ENCODE measurements around the gene CAMTA2. TPM values are rescaled to one million over a fixed set of nuclear protein-coding genes. Genes with fewer than 3 reads are reported as not detected.

CAMTA2 gene
- total and polyA plus RNA-seq, 9 of the 15 experiments (the other 6 are each of a cell fraction or from before 2014, with no cell fraction given), result 0.24 to 25.1 (median 6.3) TPM

DNA sequence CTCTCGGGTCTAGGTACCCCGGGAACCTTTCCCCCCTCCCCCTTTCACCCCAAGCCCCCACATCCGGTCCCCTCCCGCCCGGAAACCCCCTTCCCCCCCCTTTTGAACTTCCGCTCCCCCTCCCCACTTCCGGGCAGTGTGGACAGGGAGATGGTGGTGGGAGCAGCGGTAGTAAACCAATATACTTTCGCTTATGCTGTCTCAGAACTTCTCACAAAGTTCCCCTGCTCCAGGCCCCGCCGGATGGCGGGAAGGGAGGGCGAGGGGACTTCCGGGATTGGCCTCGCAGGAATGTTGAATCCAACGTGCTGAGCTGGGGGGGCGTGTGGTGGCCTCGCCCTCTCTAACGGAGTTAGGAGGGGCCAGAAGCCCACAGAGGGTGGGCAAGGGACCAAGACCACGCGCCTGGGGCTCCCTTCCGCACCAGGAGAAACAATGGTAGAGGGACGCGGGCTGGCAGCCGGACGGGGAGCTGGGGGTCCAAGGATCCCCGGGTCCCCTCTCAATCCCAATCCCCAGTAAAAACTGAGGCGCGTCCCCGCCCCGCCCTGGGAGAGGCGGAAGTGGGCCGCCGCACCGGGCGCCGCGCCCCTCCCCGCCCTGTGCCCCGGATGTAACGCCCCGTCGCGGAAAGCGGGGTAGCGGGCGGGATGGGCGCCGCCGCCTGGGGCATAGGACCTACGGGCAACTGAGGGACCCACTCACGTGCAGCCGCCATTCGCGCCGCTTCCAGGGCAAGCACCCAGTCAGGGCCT, 39.9 kb downstream of the CAMTA2 start (continued):
- TF ChIP-seq, protein P1, sequence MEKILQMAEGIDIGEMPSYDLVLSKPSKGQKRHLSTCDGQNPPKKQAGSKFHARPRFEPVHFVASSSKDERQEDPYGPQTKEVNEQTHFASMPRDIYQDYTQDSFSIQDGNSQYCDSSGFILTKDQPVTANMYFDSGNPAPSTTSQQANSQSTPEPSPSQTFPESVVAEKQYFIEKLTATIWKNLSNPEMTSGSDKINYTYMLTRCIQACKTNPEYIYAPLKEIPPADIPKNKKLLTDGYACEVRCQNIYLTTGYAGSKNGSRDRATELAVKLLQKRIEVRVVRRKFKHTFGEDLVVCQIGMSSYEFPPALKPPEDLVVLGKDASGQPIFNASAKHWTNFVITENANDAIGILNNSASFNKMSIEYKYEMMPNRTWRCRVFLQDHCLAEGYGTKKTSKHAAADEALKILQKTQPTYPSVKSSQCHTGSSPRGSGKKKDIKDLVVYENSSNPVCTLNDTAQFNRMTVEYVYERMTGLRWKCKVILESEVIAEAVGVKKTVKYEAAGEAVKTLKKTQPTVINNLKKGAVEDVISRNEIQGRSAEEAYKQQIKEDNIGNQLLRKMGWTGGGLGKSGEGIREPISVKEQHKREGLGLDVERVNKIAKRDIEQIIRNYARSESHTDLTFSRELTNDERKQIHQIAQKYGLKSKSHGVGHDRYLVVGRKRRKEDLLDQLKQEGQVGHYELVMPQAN (IDR thresholded peaks at IDR 0.05; ENCODE audit: borderline replicate concordance), result peak; percentile 32; the same call in 1 of the 2 replicates
- peak; percentile 79 for TF ChIP-seq PRPF4 (IDR thresholded peaks at IDR 0.05; ENCODE audit: insufficient read depth, low read depth, low read length, poor library complexity, severe bottlenecking)
- TF ChIP-seq, protein P2, sequence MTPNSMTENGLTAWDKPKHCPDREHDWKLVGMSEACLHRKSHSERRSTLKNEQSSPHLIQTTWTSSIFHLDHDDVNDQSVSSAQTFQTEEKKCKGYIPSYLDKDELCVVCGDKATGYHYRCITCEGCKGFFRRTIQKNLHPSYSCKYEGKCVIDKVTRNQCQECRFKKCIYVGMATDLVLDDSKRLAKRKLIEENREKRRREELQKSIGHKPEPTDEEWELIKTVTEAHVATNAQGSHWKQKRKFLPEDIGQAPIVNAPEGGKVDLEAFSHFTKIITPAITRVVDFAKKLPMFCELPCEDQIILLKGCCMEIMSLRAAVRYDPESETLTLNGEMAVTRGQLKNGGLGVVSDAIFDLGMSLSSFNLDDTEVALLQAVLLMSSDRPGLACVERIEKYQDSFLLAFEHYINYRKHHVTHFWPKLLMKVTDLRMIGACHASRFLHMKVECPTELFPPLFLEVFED (CRISPR knock-in tag; conservative IDR thresholded peaks at IDR 0.05), result no peak
- peak; percentile 91 for TF ChIP-seq RBM22 (IDR thresholded peaks at IDR 0.05; ENCODE audit: low read depth, low read length, poor library complexity, severe bottlenecking)
- TF ChIP-seq, protein P3, sequence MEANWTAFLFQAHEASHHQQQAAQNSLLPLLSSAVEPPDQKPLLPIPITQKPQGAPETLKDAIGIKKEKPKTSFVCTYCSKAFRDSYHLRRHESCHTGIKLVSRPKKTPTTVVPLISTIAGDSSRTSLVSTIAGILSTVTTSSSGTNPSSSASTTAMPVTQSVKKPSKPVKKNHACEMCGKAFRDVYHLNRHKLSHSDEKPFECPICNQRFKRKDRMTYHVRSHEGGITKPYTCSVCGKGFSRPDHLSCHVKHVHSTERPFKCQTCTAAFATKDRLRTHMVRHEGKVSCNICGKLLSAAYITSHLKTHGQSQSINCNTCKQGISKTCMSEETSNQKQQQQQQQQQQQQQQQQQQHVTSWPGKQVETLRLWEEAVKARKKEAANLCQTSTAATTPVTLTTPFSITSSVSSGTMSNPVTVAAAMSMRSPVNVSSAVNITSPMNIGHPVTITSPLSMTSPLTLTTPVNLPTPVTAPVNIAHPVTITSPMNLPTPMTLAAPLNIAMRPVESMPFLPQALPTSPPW (CRISPR knock-in tag; IDR thresholded peaks at IDR 0.05), result peak; percentile 95
- TF ChIP-seq MECOM (CRISPR knock-in tag; IDR thresholded peaks at IDR 0.05), result no peak
- TF ChIP-seq, protein P4, sequence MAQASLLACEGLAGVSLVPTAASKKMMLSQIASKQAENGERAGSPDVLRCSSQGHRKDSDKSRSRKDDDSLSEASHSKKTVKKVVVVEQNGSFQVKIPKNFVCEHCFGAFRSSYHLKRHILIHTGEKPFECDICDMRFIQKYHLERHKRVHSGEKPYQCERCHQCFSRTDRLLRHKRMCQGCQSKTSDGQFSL (CRISPR knock-in tag; IDR thresholded peaks at IDR 0.05), result no peak
- TF ChIP-seq, protein P4 (tag; IDR thresholded peaks at IDR 0.05), result peak in 1 of 2 experiments; percentile 35; a peak in 2 of 4 replicates
- 0 out of 2 replicates have a peak, but pooled peaks have one; percentile 4 for TF ChIP-seq PHF21A (IDR thresholded peaks at IDR 0.05; ENCODE audit: borderline replicate concordance, low read depth)
- 0 out of 4 replicates have a peak, but pooled peaks of 1 of the 2 experiments have one; percentile 54 for TF ChIP-seq HDAC1 (IDR thresholded peaks at IDR 0.05)
- TF ChIP-seq FOXA3 (CRISPR knock-in tag; conservative IDR thresholded peaks at IDR 0.05 in 1 of 2, IDR thresholded peaks at IDR 0.05 in 1 of 2), result 0 out of 4 replicates have a peak, but pooled peaks of 1 of the 2 experiments have one; percentile 33
- TF ChIP-seq MXI1 (IDR thresholded peaks at IDR 0.05; ENCODE audit: low read depth, low read length), result peak; percentile 45; the same call in 1 of the 2 replicates
- no peak for TF ChIP-seq HEY1 (CRISPR knock-in tag; IDR thresholded peaks at IDR 0.05; ENCODE audit: borderline replicate concordance)
- TF ChIP-seq, protein P5, sequence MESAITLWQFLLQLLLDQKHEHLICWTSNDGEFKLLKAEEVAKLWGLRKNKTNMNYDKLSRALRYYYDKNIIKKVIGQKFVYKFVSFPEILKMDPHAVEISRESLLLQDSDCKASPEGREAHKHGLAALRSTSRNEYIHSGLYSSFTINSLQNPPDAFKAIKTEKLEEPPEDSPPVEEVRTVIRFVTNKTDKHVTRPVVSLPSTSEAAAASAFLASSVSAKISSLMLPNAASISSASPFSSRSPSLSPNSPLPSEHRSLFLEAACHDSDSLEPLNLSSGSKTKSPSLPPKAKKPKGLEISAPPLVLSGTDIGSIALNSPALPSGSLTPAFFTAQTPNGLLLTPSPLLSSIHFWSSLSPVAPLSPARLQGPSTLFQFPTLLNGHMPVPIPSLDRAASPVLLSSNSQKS (CRISPR knock-in tag; IDR thresholded peaks at IDR 0.05), result no peak
- TF ChIP-seq CCNT2 (IDR thresholded peaks at IDR 0.05; ENCODE audit: borderline replicate concordance, extremely low read depth, insufficient read length, low read depth, low read length), result peak; percentile 25
